Keratinocyte (primary cell): ENCODE results near the gene HDGFL3. TPM values are rescaled to one million over a fixed set of nuclear protein-coding genes. Genes with fewer than 3 reads are reported as not detected.

Experiments used
- DNase-seq: peaks from one replicate; pipeline ENCODE4 v3.0.0-alpha.2; 2011; ENCODE audit warnings: low read depth, missing footprints, low spot score
- FAIRE-seq: peaks from 2 replicates; lab custom pipeline; 2011; peaks lifted over from hg19 to GRCh38; lab: Jason Lieb, UNC
- H2AFZ ChIP-seq: 2 replicates; pipeline ENCODE4 v1.6.0; 2012; ENCODE audit warnings: low read length, control low read depth, inconsistent platforms; ENCODE audit not compliant: control insufficient read depth
- H3K27ac ChIP-seq: 2 replicates; pipeline ENCODE4 v1.5.1; 2011; ENCODE audit warnings: low read length; ENCODE audit not compliant: control insufficient read depth, insufficient read depth
- H3K27me3 ChIP-seq: 3 replicates; pipeline ENCODE4 v1.6.0; 2011; ENCODE audit warnings: low read length; ENCODE audit not compliant: control insufficient read depth, insufficient read depth; ENCODE audit errors: extremely low read depth
- H3K36me3 ChIP-seq, 2 experiments: 2 replicates in 1 of 2; 3 replicates in 1 of 2; pipeline ENCODE4 v1.5.1; 2011; ENCODE audit warnings: low read length in 2 of 2, mild to moderate bottlenecking in 1 of 2; ENCODE audit not compliant: control insufficient read depth in 2 of 2, insufficient read depth in 2 of 2; ENCODE audit errors: extremely low read depth in 1 of 2
- H3K4me1 ChIP-seq: 3 replicates; pipeline ENCODE4 v1.5.1; 2011; ENCODE audit warnings: low read length; ENCODE audit not compliant: control insufficient read depth, insufficient read depth; ENCODE audit errors: extremely low read depth
- H3K4me2 ChIP-seq: 3 replicates; pipeline ENCODE4 v1.6.0; 2011; ENCODE audit warnings: low read depth, low read length; ENCODE audit not compliant: control insufficient read depth, insufficient read depth; ENCODE audit errors: extremely low read depth
- H3K4me3 ChIP-seq, 3 experiments: fragments of 200-600 bp in 1 of 3; sonication (generic) in 1 of 3; 2 replicates in 2 of 3; 3 replicates in 1 of 3; pipeline ENCODE4 v1.5.1; 2011 to 2016; ENCODE audit warnings: low read length in 3 of 3, mild to moderate bottlenecking in 3 of 3, control low read depth in 2 of 3, inconsistent platforms in 1 of 3, low read depth in 1 of 3, mixed read lengths in 1 of 3, mixed run types in 1 of 3, moderate library complexity in 1 of 3; ENCODE audit not compliant: control insufficient read depth in 2 of 3, insufficient read depth in 2 of 3; ENCODE audit errors: extremely low read depth in 1 of 3
- H3K79me2 ChIP-seq: 2 replicates; pipeline ENCODE4 v1.6.0; 2012; ENCODE audit warnings: low read length; ENCODE audit not compliant: control insufficient read depth, insufficient read depth
- H3K9ac ChIP-seq: 3 replicates; pipeline ENCODE4 v1.6.0; 2011; ENCODE audit warnings: low read length; ENCODE audit not compliant: control insufficient read depth, insufficient read depth; ENCODE audit errors: extremely low read depth
- H3K9me1 ChIP-seq: 3 replicates; pipeline ENCODE4 v1.6.0; 2011; ENCODE audit warnings: low read length; ENCODE audit not compliant: control insufficient read depth, insufficient read depth; ENCODE audit errors: extremely low read depth
- H3K9me3 ChIP-seq: 2 replicates; pipeline ENCODE4 v1.5.1; 2012; ENCODE audit warnings: low read depth, low read length; ENCODE audit not compliant: control insufficient read depth
- H4K20me1 ChIP-seq: 3 replicates; pipeline ENCODE4 v1.6.0; 2011; ENCODE audit warnings: low read length; ENCODE audit not compliant: control insufficient read depth, insufficient read depth; ENCODE audit errors: extremely low read depth
- EZH2 ChIP-seq: IDR thresholded peaks from one replicate; pipeline ENCODE4 v1.6.1; 2012; ENCODE audit warnings: inconsistent platforms, mild to moderate bottlenecking, low read length, moderate library complexity
- dilution Hi-C: fragments of 300-500 bp; cut with MboI; formaldehyde crosslinking; loops from one replicate; pipeline ENCODE4 v1.7.0; 2020; ENCODE audit warnings: low sequenced_read_pairs; ENCODE audit not compliant: extremely low pct_ligation_motif_present
- polyA plus RNA-seq, 5 experiments: library from polyadenylated mRNA; depleted of rRNA in 3 of 5; stranded (reverse) in 3 of 5; stranded (forward) in 1 of 5; unstranded in 1 of 5; fragments of >200 nt; gene quantifications; 1 replicate in 1 of 5; 2 replicates in 3 of 5; 3 replicates in 1 of 5; pipeline versions ENCODE4 v1.2.1 to v1.2.3, GENCODE V29; 2011 to 2012; ENCODE audit warnings: missing spikeins in 2 of 5, low read depth in 1 of 5, low replicate concordance in 1 of 5
- TF ChIP-seq, protein P1 (sequence below), 3 experiments: IDR thresholded peaks in 1 of 3; conservative IDR thresholded peaks in 1 of 3; optimal IDR thresholded peaks in 1 of 3; 2 replicates in 2 of 3; 3 replicates in 1 of 3; pipeline versions ENCODE3 to v1.5.1; 2011; ENCODE audit warnings: low read length in 3 of 3, mild to moderate bottlenecking in 3 of 3, moderate library complexity in 2 of 3, control low read depth in 1 of 3, inconsistent platforms in 1 of 3; ENCODE audit not compliant: insufficient read depth in 2 of 3; ENCODE audit errors: extremely low read depth in 1 of 3

Gene HDGFL3
- polyA plus RNA-seq, 1 donor (not counting 4 experiments of a cell fraction or from before 2014, with no cell fraction given): 35.1 TPM

DNA sequence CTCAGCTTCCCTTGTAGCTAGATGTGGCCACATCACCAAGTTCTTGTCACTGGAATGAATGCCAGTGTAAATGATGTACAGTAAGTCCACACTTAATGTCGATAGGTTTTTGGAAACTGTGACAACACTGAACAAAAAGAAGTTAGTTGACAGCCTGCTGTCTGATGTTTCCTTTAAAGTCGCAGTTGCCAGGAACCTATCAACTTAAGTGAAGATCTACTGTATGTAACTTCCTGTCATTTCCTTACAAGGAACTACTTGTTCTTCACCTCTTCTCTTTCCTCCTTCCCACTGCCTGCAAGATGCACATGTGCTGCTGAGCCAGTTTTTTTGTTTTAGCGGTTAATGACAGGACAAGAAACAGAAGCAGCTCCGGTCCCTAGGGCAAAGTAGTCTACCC lies 44.6 kb downstream of the HDGFL3 start:
- Histone ChIP-seq H3K79me2 (peaks cover 12% of the 10 kb centered on the region), H3K27ac (no peak overlapping the region), H3K9ac (no peak overlapping the region), H3K36me3 (peaks cover 0 to 1% of the 10 kb centered on the region in 2 experiments), H3K9me1 (peaks cover 2% of the 10 kb centered on the region), H3K4me2 (no peak overlapping the region), H4K20me1 (no peaks in the 10 kb centered on the region), H3K27me3 (no peaks in the 10 kb centered on the region), H3K4me1 (peaks cover 3% of the 10 kb centered on the region), H3K9me3 (peaks cover 2% of the 10 kb centered on the region), H2AFZ (no peak overlapping the region), H3K4me3 (no peak overlapping the region)
- TF ChIP-seq EZH2: no peak
- TF ChIP-seq, protein P1, sequence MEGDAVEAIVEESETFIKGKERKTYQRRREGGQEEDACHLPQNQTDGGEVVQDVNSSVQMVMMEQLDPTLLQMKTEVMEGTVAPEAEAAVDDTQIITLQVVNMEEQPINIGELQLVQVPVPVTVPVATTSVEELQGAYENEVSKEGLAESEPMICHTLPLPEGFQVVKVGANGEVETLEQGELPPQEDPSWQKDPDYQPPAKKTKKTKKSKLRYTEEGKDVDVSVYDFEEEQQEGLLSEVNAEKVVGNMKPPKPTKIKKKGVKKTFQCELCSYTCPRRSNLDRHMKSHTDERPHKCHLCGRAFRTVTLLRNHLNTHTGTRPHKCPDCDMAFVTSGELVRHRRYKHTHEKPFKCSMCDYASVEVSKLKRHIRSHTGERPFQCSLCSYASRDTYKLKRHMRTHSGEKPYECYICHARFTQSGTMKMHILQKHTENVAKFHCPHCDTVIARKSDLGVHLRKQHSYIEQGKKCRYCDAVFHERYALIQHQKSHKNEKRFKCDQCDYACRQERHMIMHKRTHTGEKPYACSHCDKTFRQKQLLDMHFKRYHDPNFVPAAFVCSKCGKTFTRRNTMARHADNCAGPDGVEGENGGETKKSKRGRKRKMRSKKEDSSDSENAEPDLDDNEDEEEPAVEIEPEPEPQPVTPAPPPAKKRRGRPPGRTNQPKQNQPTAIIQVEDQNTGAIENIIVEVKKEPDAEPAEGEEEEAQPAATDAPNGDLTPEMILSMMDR (optimal IDR thresholded peaks at IDR 0.05 in 1 of 3, IDR thresholded peaks at IDR 0.05 in 1 of 3, conservative IDR thresholded peaks at IDR 0.05 in 1 of 3; ENCODE audit: extremely low read depth in 1 of 3, insufficient read depth in 2 of 3, low read length in 3 of 3): no peak
- FAIRE-seq: no peak
- dilution Hi-C loops: no loop called here
- DNase-seq: no peak

DNA sequence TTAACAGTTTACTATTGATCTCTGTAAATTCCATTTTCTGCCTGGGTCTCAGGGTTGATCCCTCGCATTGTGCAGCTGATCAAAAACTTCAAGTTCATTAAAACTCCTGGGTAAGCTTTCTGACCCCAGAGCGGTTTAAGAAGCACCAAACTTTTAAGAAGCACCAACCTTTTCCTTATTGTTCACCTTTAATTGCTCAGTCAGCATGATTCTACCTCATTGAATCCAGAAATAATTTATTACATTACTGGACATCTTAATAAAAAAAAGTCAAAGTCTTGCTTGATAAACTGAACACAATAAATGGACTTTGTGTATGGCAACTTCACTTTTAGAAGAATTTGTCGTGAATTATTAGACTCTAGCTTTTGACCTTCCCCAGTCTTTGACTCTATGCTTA lies 46.9 kb downstream of the HDGFL3 start:
- TF ChIP-seq EZH2: no peak
- TF ChIP-seq, protein P1 (optimal IDR thresholded peaks at IDR 0.05 in 1 of 3, IDR thresholded peaks at IDR 0.05 in 1 of 3, conservative IDR thresholded peaks at IDR 0.05 in 1 of 3; ENCODE audit: extremely low read depth in 1 of 3, insufficient read depth in 2 of 3, low read length in 3 of 3): no peak
- H3K9me1 ChIP-seq: peaks cover 2% of the 10 kb centered on the region
- peaks cover 1 to 8% of the 10 kb centered on the region in 2 experiments for H3K36me3 ChIP-seq
- H3K9me3 ChIP-seq: no peaks in the 10 kb centered on the region
- no peak overlapping the region for H3K27ac ChIP-seq
- peaks cover 2% of the 10 kb centered on the region for H3K79me2 ChIP-seq
- H3K4me2 ChIP-seq: no peak overlapping the region
- dilution Hi-C loops: no loop called here
- DNase-seq: no peak
- no peak overlapping the region for H2AFZ ChIP-seq
- H3K4me1 ChIP-seq: peaks cover 3% of the 10 kb centered on the region
- no peak overlapping the region for H3K9ac ChIP-seq
- H3K4me3 ChIP-seq: no peak overlapping the region
- FAIRE-seq: no peak
- no peaks in the 10 kb centered on the region for H4K20me1 ChIP-seq
- H3K27me3 ChIP-seq: no peaks in the 10 kb centered on the region
